ENCODE data around the gene MEIKIN.

The MEIKIN gene

DNA sequence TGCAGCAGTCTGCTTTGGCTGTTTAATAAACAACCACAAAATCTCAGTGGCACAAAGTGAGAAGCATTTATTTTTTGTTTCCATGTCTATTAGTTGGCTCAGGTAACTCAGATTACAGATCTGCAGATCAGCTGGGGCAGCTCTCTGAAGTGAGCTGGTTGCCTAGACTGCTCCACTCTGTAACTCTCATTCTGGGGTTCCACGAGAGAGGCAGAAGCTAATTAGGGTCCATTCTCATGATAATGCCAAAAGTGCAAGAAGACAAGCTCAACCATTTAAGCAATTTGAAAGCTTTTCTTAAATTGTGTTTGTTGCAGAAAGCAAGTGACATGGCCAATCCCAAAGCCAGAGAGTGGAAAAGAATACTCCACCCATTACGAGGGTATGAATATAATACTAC, 13.2 kb downstream of the MEIKIN start:
- Histone ChIP-seq H3K79me2 (no peaks in the 10 kb centered on the region), H3K9me3 (ENCODE audit: control insufficient read depth, low read length) (no peaks in the 10 kb centered on the region), H3K9ac (no peak overlapping the region), H3K36me3 (ENCODE audit: control insufficient read depth, insufficient read depth, low read length) (no peaks in the 10 kb centered on the region), H3K4me1 (no peaks in the 10 kb centered on the region), H2AFZ (no peak overlapping the region), H3K4me3 (ENCODE audit: low read depth, low read length) (no peak overlapping the region), H3K4me2 (ENCODE audit: low read length) (no peak overlapping the region), H3K27me3 (ENCODE audit: control insufficient read depth, insufficient read depth, low read length) (no peaks in the 10 kb centered on the region), H3K27ac (no peak overlapping the region)
- TF ChIP-seq, protein P1, sequence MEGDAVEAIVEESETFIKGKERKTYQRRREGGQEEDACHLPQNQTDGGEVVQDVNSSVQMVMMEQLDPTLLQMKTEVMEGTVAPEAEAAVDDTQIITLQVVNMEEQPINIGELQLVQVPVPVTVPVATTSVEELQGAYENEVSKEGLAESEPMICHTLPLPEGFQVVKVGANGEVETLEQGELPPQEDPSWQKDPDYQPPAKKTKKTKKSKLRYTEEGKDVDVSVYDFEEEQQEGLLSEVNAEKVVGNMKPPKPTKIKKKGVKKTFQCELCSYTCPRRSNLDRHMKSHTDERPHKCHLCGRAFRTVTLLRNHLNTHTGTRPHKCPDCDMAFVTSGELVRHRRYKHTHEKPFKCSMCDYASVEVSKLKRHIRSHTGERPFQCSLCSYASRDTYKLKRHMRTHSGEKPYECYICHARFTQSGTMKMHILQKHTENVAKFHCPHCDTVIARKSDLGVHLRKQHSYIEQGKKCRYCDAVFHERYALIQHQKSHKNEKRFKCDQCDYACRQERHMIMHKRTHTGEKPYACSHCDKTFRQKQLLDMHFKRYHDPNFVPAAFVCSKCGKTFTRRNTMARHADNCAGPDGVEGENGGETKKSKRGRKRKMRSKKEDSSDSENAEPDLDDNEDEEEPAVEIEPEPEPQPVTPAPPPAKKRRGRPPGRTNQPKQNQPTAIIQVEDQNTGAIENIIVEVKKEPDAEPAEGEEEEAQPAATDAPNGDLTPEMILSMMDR (IDR thresholded peaks at IDR 0.05), result no peak

GRCh38 chr5:131928957-131929356, 16.5 kb downstream of the MEIKIN start:
- Histone ChIP-seq H3K9ac (no peak overlapping the region), H3K4me1 (no peaks in the 10 kb centered on the region), H3K36me3 (ENCODE audit: control insufficient read depth, insufficient read depth, low read length) (no peaks in the 10 kb centered on the region), H3K27ac (no peak overlapping the region), H3K4me3 (ENCODE audit: low read depth, low read length) (no peak overlapping the region), H3K4me2 (ENCODE audit: low read length) (no peak overlapping the region), H3K9me3 (ENCODE audit: control insufficient read depth, low read length) (no peaks in the 10 kb centered on the region), H2AFZ (no peak overlapping the region), H3K79me2 (no peaks in the 10 kb centered on the region), H3K27me3 (ENCODE audit: control insufficient read depth, insufficient read depth, low read length) (no peaks in the 10 kb centered on the region)
- TF ChIP-seq, protein P1 (IDR thresholded peaks at IDR 0.05), result no peak

- Histone ChIP-seq H3K4me3 (ENCODE audit: low read depth, low read length) (no peak overlapping the region), H3K9me3 (ENCODE audit: control insufficient read depth, low read length) (no peaks in the 10 kb centered on the region), H2AFZ (no peak overlapping the region), H3K9ac (no peak overlapping the region), H3K36me3 (ENCODE audit: control insufficient read depth, insufficient read depth, low read length) (no peaks in the 10 kb centered on the region), H3K4me2 (ENCODE audit: low read length) (no peak overlapping the region), H3K4me1 (no peaks in the 10 kb centered on the region), H3K27ac (no peak overlapping the region), H3K79me2 (no peaks in the 10 kb centered on the region), H3K27me3 (ENCODE audit: control insufficient read depth, insufficient read depth, low read length) (no peaks in the 10 kb centered on the region)
- TF ChIP-seq, protein P1 (IDR thresholded peaks at IDR 0.05), result no peak
These were observed 19.3 kb downstream of the MEIKIN start for GRCh38 chr5:131926168-131926567.

DNA sequence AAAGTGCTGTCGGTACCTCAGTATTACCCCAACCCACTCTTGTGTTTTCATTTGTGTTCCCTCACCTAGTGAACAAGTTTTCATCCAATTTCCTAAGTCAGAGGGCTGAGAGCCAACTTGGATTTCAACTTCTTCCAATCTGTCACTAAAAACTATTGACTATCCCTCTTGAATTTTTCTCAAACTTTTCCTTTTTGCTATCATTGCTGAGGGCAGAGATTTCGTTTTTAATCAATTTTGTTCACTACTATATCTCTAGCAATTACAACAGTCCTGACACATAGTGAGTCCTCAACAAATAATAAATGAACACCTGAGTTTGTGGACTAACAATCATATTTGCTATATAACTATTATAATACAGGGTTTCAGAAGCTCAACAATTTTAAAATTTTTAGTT, 29.0 kb downstream of the MEIKIN start:
- Histone ChIP-seq H3K27me3 (ENCODE audit: control insufficient read depth, insufficient read depth, low read length) (no peaks in the 10 kb centered on the region), H3K9ac (no peak overlapping the region), H3K79me2 (no peaks in the 10 kb centered on the region), H3K27ac (no peak overlapping the region), H3K4me2 (ENCODE audit: low read length) (no peak overlapping the region), H2AFZ (no peak overlapping the region), H3K4me1 (no peaks in the 10 kb centered on the region), H3K4me3 (ENCODE audit: low read depth, low read length) (no peak overlapping the region), H3K9me3 (ENCODE audit: control insufficient read depth, low read length) (no peaks in the 10 kb centered on the region), H3K36me3 (ENCODE audit: control insufficient read depth, insufficient read depth, low read length) (no peaks in the 10 kb centered on the region)
- TF ChIP-seq, protein P1 (IDR thresholded peaks at IDR 0.05), result no peak

DNA sequence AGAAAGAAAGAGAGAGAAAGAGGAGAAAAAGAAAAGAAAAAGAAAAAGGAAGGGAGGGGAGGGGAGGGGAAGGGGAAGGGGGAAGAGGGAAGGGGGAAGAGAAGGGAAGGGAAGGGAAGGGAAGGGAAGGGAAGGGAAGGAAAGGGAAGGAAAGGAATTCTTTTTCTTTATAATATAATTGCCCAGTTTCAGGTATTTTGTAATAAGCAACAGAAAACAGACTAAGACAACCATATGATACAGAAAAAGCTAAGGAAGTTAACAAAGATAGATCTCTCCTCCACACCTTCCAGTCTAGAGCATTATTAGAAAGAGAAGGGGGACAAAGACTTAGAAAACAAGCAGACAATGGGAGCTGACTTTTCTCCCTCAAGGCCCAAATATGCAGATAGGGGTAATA, 31.0 kb downstream of the MEIKIN start:
- H2AFZ ChIP-seq, result no peak overlapping the region
- H3K79me2 ChIP-seq, result no peaks in the 10 kb centered on the region
- no peaks in the 10 kb centered on the region for H3K36me3 ChIP-seq (ENCODE audit: control insufficient read depth, insufficient read depth, low read length)
- TF ChIP-seq, protein P1 (IDR thresholded peaks at IDR 0.05), result no peak
- H3K9ac ChIP-seq, result no peak overlapping the region
- no peaks in the 10 kb centered on the region for H3K9me3 ChIP-seq (ENCODE audit: control insufficient read depth, low read length)
- H3K4me2 ChIP-seq (ENCODE audit: low read length), result no peak overlapping the region
- H3K27me3 ChIP-seq (ENCODE audit: control insufficient read depth, insufficient read depth, low read length), result no peaks in the 10 kb centered on the region
- no peaks in the 10 kb centered on the region for H3K4me1 ChIP-seq
- H3K27ac ChIP-seq, result no peak overlapping the region
- H3K4me3 ChIP-seq (ENCODE audit: low read depth, low read length), result no peak overlapping the region
